GM23338 (cell line): ENCODE measurements around the gene ZNF628. TPM values are rescaled to one million over a fixed set of nuclear protein-coding genes. Genes with fewer than 3 reads are reported as not detected.

Experiments
- ATAC-seq: fragments of 200-7000 bp; cut with Tn5 transposase; 3 replicates; pipeline ENCODE4 v1.9.1; 2020
- DNase-seq: peaks from one replicate; pipeline ENCODE4 v3.0.0-alpha.2; 2015; ENCODE audit warnings: low spot score
- H2AFZ ChIP-seq: fragments of 200-600 bp; sonication (generic); 2 replicates; pipeline ENCODE4 v1.8.0; 2016; ENCODE audit warnings: antibody characterized with exemption, mild to moderate bottlenecking, moderate library complexity
- H3F3A ChIP-seq: fragments of 200-600 bp; sonication (generic); replicated peaks from 2 replicates; pipeline ENCODE4 v1.8.0; 2017; ENCODE audit warnings: antibody characterized with exemption, mixed run types, low read depth
- H3K27ac ChIP-seq: fragments of 200-600 bp; sonication (generic); 2 replicates; pipeline ENCODE4 v1.6.1; 2016; ENCODE audit warnings: low read depth
- H3K27me3 ChIP-seq: fragments of 200-600 bp; sonication (generic); 2 replicates; pipeline ENCODE4 v1.8.0; 2016; ENCODE audit warnings: mild to moderate bottlenecking, mixed run types, moderate library complexity; ENCODE audit not compliant: insufficient read depth
- H3K36me3 ChIP-seq: fragments of 200-600 bp; sonication (generic); 2 replicates; pipeline ENCODE4 v1.8.0; 2016; ENCODE audit warnings: mild to moderate bottlenecking; ENCODE audit not compliant: insufficient read depth
- H3K4me1 ChIP-seq: fragments of 200-600 bp; sonication (generic); 2 replicates; pipeline ENCODE4 v1.8.0; 2016; ENCODE audit warnings: mild to moderate bottlenecking, moderate library complexity; ENCODE audit not compliant: insufficient read depth
- H3K4me2 ChIP-seq: fragments of 200-600 bp; sonication (generic); 2 replicates; pipeline ENCODE4 v1.7.1; 2017; ENCODE audit warnings: mixed run types
- H3K4me3 ChIP-seq: fragments of 200-600 bp; sonication (generic); 2 replicates; pipeline ENCODE4 v1.6.1; 2016; ENCODE audit warnings: mixed run types
- H3K79me2 ChIP-seq: fragments of 200-600 bp; sonication (generic); replicated peaks from 2 replicates; pipeline ENCODE4 v1.8.0; 2017; ENCODE audit warnings: mild to moderate bottlenecking; ENCODE audit not compliant: insufficient read depth
- H3K9me2 ChIP-seq: fragments of 200-600 bp; sonication (generic); 2 replicates; pipeline ENCODE4 v1.8.0; 2017; ENCODE audit not compliant: insufficient read depth
- H4K20me1 ChIP-seq: fragments of 200-600 bp; sonication (generic); replicated peaks from 2 replicates; pipeline ENCODE4 v1.8.0; 2017; ENCODE audit warnings: mild to moderate bottlenecking; ENCODE audit not compliant: insufficient read depth
- H3K27ac Mint-ChIP-seq: 2 replicates; pipeline ENCODE4 v1.8.0; 2020; ENCODE audit warnings: inconsistent platforms, mild to moderate bottlenecking, moderate library complexity, mixed read lengths
- H3K27me3 Mint-ChIP-seq: 3 replicates; pipeline ENCODE4 v1.8.0; 2022; ENCODE audit warnings: low read depth, mild to moderate bottlenecking, moderate library complexity, mixed read lengths, inconsistent platforms; ENCODE audit not compliant: insufficient read depth, poor library complexity
- H3K36me3 Mint-ChIP-seq: 3 replicates; pipeline ENCODE4 v1.8.0; 2021; ENCODE audit warnings: low read depth, mild to moderate bottlenecking, inconsistent platforms, moderate library complexity, mixed read lengths
- H3K4me1 Mint-ChIP-seq: 3 replicates; pipeline ENCODE4 v1.8.0; 2020; ENCODE audit warnings: mild to moderate bottlenecking, inconsistent platforms, mixed read lengths
- H3K4me3 Mint-ChIP-seq: 3 replicates; pipeline ENCODE4 v1.8.0; 2021; ENCODE audit warnings: moderate library complexity, mild to moderate bottlenecking, inconsistent platforms, mixed read lengths
- H3K9me3 Mint-ChIP-seq: 3 replicates; pipeline ENCODE4 v1.8.0; 2020; ENCODE audit warnings: moderate library complexity, mild to moderate bottlenecking, inconsistent platforms, mixed read lengths
- CREB1 ChIP-seq: fragments of 250-450 bp; sonication (Bioruptor Pico); IDR thresholded peaks from 2 replicates; pipeline ENCODE4 v1.5.0; 2020; ENCODE audit warnings: low read depth, mild to moderate bottlenecking, moderate library complexity
- ETS1 ChIP-seq: IDR thresholded peaks from 2 replicates; pipeline ENCODE4 v1.6.1; 2016; ENCODE audit warnings: antibody characterized with exemption
- EZH2 ChIP-seq: fragments of 200-600 bp; sonication (generic); IDR thresholded peaks from one replicate; pipeline ENCODE4 v1.8.0; 2017; ENCODE audit warnings: antibody characterized with exemption, mild to moderate bottlenecking, low read depth; ENCODE audit not compliant: unreplicated experiment
- EZH2phosphoT487 ChIP-seq: fragments of 200-600 bp; sonication (generic); IDR thresholded peaks from one replicate; pipeline ENCODE4 v1.8.1; 2018; ENCODE audit warnings: antibody characterized with exemption; ENCODE audit not compliant: unreplicated experiment
- JUNB ChIP-seq: IDR thresholded peaks from one replicate; pipeline ENCODE4 v1.6.1; 2016; ENCODE audit warnings: antibody characterized with exemption; ENCODE audit not compliant: unreplicated experiment
- NANOG ChIP-seq: IDR thresholded peaks from 2 replicates; pipeline ENCODE4 v1.6.1; 2016; ENCODE audit warnings: antibody characterized with exemption, borderline replicate concordance
- POLR2AphosphoS5 ChIP-seq: IDR thresholded peaks from 2 replicates; pipeline ENCODE4 v1.6.1; 2016; ENCODE audit warnings: antibody characterized with exemption, low read depth
- REST ChIP-seq: IDR thresholded peaks from one replicate; pipeline ENCODE4 v1.6.1; 2018; ENCODE audit warnings: antibody characterized with exemption; ENCODE audit not compliant: unreplicated experiment
- STAT1 ChIP-seq: IDR thresholded peaks from one replicate; pipeline ENCODE4 v1.6.1; 2016; ENCODE audit warnings: antibody characterized with exemption; ENCODE audit not compliant: unreplicated experiment
- ZNF114 ChIP-seq: fragments of 250-450 bp; sonication (Bioruptor Pico); IDR thresholded peaks from 2 replicates; pipeline ENCODE4 v1.5.0; 2020; ENCODE audit warnings: mild to moderate bottlenecking, moderate library complexity
- ZNF331 ChIP-seq: fragments of 250-450 bp; sonication (Bioruptor Pico); IDR thresholded peaks from 2 replicates; pipeline ENCODE4 v1.5.0; 2020; ENCODE audit warnings: low read depth, mild to moderate bottlenecking, moderate library complexity
- polyA plus RNA-seq: library from polyadenylated mRNA; unstranded; fragments of >200 nt; fragmentation: Nextera tagmentation; extraction: Ambion mirVana; gene quantifications from 2 replicates; pipeline ENCODE4 v1.2.1, GENCODE V29; 2016
- total RNA-seq: library from RNA; depleted of rRNA; stranded (reverse); fragments of >200 nt; shearing (Covaris generic); gene quantifications from 2 replicates; pipeline ENCODE4 v1.2.3, GENCODE V29; 2014
- TF ChIP-seq, protein P1 (sequence below): fragments of 250-450 bp; sonication (Bioruptor Pico); IDR thresholded peaks from 2 replicates; pipeline ENCODE4 v1.5.0; 2020; ENCODE audit warnings: mild to moderate bottlenecking, moderate library complexity
- TF ChIP-seq, protein P2 (sequence below), 2 experiments: fragments of 200-600 bp in 1 of 2; sonication (generic) in 1 of 2; conservative IDR thresholded peaks; 2 replicates each; pipeline versions ENCODE4 v1.5.1 to v1.6.1; 2016 to 2017; ENCODE audit warnings: antibody characterized with exemption in 2 of 2, low read depth in 2 of 2, mild to moderate bottlenecking in 2 of 2, moderate library complexity in 1 of 2

ZNF628 gene
- total and polyA plus RNA-seq, 2 experiments from 2014 or later, result 4.9 to 10.7 TPM

GRCh38 chr19:55434356-55434919 is 42.0 kb upstream of the ZNF628 start:
- H3K4me1 Mint-ChIP-seq, result peaks cover 3% of the 10 kb centered on the region
- no peaks in the 10 kb centered on the region; the same call in 1 of the 2 replicates for H3F3A ChIP-seq
- H3K27ac ChIP-seq, result no peak overlapping the region
- no peak for TF ChIP-seq STAT1
- no peak for TF ChIP-seq REST
- TF ChIP-seq POLR2AphosphoS5, result no peak
- no peak for TF ChIP-seq EZH2
- no peak for TF ChIP-seq ETS1
- TF ChIP-seq ZNF114, result no peak
- TF ChIP-seq JUNB, result no peak
- TF ChIP-seq, protein P1, sequence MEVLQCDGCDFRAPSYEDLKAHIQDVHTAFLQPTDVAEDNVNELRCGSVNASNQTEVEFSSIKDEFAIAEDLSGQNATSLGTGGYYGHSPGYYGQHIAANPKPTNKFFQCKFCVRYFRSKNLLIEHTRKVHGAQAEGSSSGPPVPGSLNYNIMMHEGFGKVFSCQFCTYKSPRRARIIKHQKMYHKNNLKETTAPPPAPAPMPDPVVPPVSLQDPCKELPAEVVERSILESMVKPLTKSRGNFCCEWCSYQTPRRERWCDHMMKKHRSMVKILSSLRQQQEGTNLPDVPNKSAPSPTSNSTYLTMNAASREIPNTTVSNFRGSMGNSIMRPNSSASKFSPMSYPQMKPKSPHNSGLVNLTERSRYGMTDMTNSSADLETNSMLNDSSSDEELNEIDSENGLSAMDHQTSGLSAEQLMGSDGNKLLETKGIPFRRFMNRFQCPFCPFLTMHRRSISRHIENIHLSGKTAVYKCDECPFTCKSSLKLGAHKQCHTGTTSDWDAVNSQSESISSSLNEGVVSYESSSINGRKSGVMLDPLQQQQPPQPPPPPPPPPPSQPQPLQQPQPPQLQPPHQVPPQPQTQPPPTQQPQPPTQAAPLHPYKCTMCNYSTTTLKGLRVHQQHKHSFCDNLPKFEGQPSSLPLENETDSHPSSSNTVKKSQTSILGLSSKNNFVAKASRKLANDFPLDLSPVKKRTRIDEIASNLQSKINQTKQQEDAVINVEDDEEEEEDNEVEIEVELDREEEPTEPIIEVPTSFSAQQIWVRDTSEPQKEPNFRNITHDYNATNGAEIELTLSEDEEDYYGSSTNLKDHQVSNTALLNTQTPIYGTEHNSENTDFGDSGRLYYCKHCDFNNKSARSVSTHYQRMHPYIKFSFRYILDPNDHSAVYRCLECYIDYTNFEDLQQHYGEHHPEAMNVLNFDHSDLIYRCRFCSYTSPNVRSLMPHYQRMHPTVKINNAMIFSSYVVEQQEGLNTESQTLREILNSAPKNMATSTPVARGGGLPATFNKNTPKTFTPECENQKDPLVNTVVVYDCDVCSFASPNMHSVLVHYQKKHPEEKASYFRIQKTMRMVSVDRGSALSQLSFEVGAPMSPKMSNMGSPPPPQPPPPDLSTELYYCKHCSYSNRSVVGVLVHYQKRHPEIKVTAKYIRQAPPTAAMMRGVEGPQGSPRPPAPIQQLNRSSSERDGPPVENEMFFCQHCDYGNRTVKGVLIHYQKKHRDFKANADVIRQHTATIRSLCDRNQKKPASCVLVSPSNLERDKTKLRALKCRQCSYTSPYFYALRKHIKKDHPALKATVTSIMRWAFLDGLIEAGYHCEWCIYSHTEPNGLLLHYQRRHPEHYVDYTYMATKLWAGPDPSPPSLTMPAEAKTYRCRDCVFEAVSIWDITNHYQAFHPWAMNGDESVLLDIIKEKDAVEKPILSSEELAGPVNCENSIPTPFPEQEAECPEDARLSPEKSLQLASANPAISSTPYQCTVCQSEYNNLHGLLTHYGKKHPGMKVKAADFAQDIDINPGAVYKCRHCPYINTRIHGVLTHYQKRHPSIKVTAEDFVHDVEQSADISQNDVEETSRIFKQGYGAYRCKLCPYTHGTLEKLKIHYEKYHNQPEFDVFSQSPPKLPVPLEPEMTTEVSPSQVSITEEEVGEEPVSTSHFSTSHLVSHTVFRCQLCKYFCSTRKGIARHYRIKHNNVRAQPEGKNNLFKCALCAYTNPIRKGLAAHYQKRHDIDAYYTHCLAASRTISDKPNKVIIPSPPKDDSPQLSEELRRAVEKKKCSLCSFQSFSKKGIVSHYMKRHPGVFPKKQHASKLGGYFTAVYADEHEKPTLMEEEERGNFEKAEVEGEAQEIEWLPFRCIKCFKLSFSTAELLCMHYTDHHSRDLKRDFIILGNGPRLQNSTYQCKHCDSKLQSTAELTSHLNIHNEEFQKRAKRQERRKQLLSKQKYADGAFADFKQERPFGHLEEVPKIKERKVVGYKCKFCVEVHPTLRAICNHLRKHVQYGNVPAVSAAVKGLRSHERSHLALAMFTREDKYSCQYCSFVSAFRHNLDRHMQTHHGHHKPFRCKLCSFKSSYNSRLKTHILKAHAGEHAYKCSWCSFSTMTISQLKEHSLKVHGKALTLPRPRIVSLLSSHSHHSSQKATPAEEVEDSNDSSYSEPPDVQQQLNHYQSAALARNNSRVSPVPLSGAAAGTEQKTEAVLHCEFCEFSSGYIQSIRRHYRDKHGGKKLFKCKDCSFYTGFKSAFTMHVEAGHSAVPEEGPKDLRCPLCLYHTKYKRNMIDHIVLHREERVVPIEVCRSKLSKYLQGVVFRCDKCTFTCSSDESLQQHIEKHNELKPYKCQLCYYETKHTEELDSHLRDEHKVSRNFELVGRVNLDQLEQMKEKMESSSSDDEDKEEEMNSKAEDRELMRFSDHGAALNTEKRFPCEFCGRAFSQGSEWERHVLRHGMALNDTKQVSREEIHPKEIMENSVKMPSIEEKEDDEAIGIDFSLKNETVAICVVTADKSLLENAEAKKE, result no peak
- TF ChIP-seq CREB1 (CRISPR knock-in tag), result no peak
- no peak for TF ChIP-seq ZNF331 (CRISPR knock-in tag)
- TF ChIP-seq, protein P2, sequence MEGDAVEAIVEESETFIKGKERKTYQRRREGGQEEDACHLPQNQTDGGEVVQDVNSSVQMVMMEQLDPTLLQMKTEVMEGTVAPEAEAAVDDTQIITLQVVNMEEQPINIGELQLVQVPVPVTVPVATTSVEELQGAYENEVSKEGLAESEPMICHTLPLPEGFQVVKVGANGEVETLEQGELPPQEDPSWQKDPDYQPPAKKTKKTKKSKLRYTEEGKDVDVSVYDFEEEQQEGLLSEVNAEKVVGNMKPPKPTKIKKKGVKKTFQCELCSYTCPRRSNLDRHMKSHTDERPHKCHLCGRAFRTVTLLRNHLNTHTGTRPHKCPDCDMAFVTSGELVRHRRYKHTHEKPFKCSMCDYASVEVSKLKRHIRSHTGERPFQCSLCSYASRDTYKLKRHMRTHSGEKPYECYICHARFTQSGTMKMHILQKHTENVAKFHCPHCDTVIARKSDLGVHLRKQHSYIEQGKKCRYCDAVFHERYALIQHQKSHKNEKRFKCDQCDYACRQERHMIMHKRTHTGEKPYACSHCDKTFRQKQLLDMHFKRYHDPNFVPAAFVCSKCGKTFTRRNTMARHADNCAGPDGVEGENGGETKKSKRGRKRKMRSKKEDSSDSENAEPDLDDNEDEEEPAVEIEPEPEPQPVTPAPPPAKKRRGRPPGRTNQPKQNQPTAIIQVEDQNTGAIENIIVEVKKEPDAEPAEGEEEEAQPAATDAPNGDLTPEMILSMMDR (conservative IDR thresholded peaks at IDR 0.05; ENCODE audit: low read depth in 2 of 2), result no peak
- no peak for TF ChIP-seq EZH2phosphoT487
- no peak for TF ChIP-seq NANOG
- no peak overlapping the region for H3K27ac Mint-ChIP-seq
- H3K9me3 Mint-ChIP-seq, result peaks cover 12% of the 10 kb centered on the region
- no peak overlapping the region for H3K4me3 ChIP-seq
- H3K4me2 ChIP-seq, result no peak overlapping the region
- no peaks in the 10 kb centered on the region for H3K36me3 ChIP-seq
- H2AFZ ChIP-seq, result no peak overlapping the region
- H3K4me3 Mint-ChIP-seq, result no peak overlapping the region
- no peaks in the 10 kb centered on the region for H3K79me2 ChIP-seq
- no peaks in the 10 kb centered on the region for H3K9me2 ChIP-seq
- H3K27me3 ChIP-seq, result peaks cover 29% of the 10 kb centered on the region
- H3K27me3 Mint-ChIP-seq, result peaks cover 25% of the 10 kb centered on the region
- no peaks in the 10 kb centered on the region for H3K4me1 ChIP-seq
- no peaks in the 10 kb centered on the region for H3K36me3 Mint-ChIP-seq
- ATAC-seq (no peak), DNase-seq (no peak)
- H4K20me1 ChIP-seq, result no peaks in the 10 kb centered on the region
